Measurements from ENCODE around the gene PTGS1.
"Not testable (repeated sequence)": the region's sequence is repeated elsewhere in the genome, so short reads cannot be mapped to it uniquely, and the experiment has no call there.

PTGS1 gene

GRCh38 chr9:122370869-122371755 is at the start of gene PTGS1:
Gene PTGS1 (plus strand): TSS chr9:122371024. CDS start chr9:122371085, 61 bp downstream.
- DNase-seq (ENCODE audit: low spot score): no peak

GRCh38 chr9:122322553-122322952 is 48.3 kb upstream of the PTGS1 start:
- DNase-seq (ENCODE audit: low spot score): no peak

GRCh38 chr9:122324665-122325064 is 46.2 kb upstream of the PTGS1 start:
- not testable (repeated sequence) for DNase-seq (ENCODE audit: low spot score)

- no peak for DNase-seq (ENCODE audit: low spot score)
These were observed 45.7 kb upstream of the PTGS1 start for GRCh38 chr9:122325124-122325523.

GRCh38 chr9:122327175-122327574 is 43.6 kb upstream of the PTGS1 start:
- no peak for DNase-seq (ENCODE audit: low spot score)

GRCh38 chr9:122329597-122329996 is 41.2 kb upstream of the PTGS1 start:
- no peak for DNase-seq (ENCODE audit: low spot score)

GRCh38 chr9:122330466-122330865 is 40.4 kb upstream of the PTGS1 start:
- DNase-seq (ENCODE audit: low spot score): not testable (repeated sequence)

GRCh38 chr9:122331523-122331927 is 39.3 kb upstream of the PTGS1 start:
- DNase-seq (ENCODE audit: low spot score): no peak

GRCh38 chr9:122332083-122332482 is 38.7 kb upstream of the PTGS1 start:
- DNase-seq (ENCODE audit: low spot score): no peak

- no peak for DNase-seq (ENCODE audit: low spot score)
These were observed 38.2 kb upstream of the PTGS1 start for GRCh38 chr9:122332644-122333043.

GRCh38 chr9:122333169-122333808 is 37.5 kb upstream of the PTGS1 start:
- DNase-seq (ENCODE audit: low spot score): no peak

- DNase-seq (ENCODE audit: low spot score): no peak
These were observed 35.9 kb upstream of the PTGS1 start for GRCh38 chr9:122334916-122335315.

- no peak for DNase-seq (ENCODE audit: low spot score)
These were observed 34.6 kb upstream of the PTGS1 start for GRCh38 chr9:122336189-122336588.

GRCh38 chr9:122336866-122337555 is 33.8 kb upstream of the PTGS1 start:
- DNase-seq (ENCODE audit: low spot score): no peak

- no peak for DNase-seq (ENCODE audit: low spot score)
These were observed 33.3 kb upstream of the PTGS1 start for GRCh38 chr9:122337556-122337929.

- no peak for DNase-seq (ENCODE audit: low spot score)
These were observed 32.3 kb upstream of the PTGS1 start for GRCh38 chr9:122338536-122338935.

GRCh38 chr9:122338994-122339393 is 31.8 kb upstream of the PTGS1 start:
- DNase-seq (ENCODE audit: low spot score): no peak

- no peak for DNase-seq (ENCODE audit: low spot score)
These were observed 31.2 kb upstream of the PTGS1 start for GRCh38 chr9:122339579-122339978.

- no peak for DNase-seq (ENCODE audit: low spot score)
These were observed 30.7 kb upstream of the PTGS1 start for GRCh38 chr9:122340161-122340560.

GRCh38 chr9:122342323-122343050 is 28.3 kb upstream of the PTGS1 start:
- DNase-seq (ENCODE audit: low spot score): no peak

GRCh38 chr9:122346478-122347347 is 24.1 kb upstream of the PTGS1 start:
- DNase-seq (ENCODE audit: low spot score): no peak

Data from left forelimb (tissue), 1 donor.